Measurements from ENCODE around the gene SNX25.
"Not testable (repeated sequence)": the region's sequence is repeated elsewhere in the genome, so short reads cannot be mapped to it uniquely, and the experiment has no call there.

SNX25 gene

DNA sequence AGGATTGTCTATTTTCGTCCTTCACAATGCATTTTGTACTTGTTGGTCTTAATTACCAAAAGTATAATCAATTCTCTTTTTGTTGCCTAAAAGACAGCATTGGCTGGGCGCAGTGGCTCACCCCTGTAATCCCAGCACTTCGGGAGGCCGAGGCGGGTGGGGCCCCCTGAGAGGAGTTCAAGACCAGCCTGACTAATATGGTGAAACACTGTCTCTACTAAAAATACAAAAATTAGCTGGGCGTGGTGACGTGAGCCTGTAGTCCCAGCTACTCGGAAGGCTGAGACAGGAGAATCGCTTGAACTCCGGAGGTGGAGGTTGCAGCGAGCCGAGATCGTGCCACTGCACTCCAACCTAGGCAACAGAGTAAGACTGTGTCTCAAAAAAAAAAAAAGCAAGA, 4.3 kb upstream of the SNX25 start:
- not testable (repeated sequence) for DNase-seq

DNA sequence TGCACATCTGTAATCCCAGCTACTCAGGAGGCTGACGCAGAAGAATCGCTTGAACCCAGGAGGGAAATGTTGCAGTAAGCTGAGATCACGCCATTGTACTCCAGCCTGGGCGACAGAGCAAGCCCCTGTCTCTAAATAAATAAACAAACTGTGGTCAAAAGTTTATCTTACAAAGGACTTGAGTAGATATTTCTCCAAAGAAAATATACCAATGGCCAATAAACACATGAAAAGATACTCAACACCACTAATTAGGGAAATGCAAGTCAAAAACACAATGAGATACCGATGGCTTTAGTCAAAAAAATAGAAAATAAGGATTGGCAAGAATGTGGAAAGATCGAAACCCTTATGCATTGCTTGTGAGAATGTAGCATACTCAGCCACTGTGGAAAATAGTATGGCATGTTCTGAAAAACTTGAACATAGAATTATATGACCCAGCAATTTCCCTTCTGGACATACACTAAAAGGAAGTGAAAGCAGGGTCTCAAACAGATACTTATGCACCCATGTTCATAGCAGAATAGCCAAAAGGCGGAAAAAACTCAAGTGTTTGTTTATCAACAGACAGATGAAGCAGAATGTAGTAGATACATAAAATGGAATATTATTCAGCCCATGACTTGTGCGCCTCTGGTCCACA, 3.6 kb upstream of the SNX25 start:
- DNase-seq = no peak

DNA sequence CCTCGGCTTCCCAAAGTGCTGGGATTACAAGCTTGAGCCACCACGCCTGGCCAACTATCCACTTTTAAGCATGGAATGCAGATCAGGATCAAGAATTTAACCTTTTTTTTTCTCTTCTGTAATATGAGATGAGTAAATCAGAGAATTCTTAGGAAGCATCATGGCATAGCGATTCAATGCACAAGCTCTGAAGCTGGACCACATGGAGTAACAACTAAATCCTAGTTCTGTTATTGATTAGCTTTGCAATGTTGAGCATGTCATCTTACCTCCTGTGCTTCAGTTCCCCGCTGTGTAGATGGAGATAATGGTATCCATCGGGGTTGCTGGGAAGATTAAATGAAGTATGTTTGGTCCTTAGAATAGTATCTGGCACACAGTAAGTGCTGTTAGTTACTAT, 1.9 kb upstream of the SNX25 start:
- DNase-seq = no peak

DNA sequence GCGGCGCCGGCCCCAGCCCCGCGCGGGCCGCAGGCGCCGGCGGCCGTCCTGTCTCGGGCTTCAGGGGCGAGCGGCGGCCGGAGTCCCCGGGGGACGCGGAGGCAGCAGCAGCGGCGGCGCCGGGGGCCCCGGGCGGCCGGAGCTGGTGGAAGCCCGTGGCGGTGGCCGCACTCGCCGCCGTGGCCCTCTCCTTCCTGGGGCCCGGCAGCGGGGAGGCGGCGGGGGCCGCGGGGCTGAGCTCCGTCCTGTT, 379 bp downstream of the SNX25 start:
- DNase-seq = not testable (repeated sequence)

DNA sequence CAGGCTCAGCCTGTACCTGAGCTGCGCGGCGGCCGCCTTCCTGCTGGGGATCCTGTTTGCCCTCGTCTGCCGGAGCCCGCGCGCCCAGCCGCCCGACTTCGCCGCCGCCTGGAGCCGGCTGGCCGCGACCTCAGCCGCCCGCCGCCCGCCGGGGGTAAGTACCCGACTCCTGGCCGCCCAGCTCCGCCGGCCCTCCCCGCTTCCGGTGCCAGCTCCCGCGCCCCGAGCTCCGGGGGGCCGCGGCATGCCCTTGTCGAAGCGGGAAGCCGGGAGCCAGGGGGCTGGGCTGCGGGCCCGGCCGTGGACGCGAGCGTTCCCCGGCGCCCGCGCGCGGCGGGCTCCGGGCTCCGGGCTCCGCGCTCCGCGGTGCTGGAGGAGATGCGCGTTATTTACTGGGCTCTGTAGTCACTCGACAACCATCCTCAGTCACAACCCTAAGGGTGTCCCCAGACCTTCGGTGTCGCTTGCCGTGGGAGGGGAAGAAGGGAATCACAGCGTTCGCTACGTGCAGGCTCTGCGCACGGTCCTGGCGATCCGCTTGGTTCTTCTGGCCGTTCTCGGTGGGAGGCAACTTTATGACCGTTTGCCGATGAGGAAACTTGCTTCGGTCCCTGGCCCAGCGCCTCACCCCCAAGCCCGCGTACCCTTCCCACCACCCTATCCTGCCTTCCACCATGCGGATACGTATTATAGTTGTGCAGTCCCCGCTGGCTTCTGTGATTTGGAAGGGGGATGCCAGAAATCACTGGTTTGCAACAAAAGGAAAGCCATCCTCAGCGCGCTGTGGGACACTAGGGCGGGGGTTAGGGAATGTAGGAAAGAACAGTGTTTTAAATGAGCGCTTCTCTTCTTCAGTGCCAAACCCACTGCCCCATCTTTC, 944 bp downstream of the SNX25 start:
- DNase-seq = no peak

DNA sequence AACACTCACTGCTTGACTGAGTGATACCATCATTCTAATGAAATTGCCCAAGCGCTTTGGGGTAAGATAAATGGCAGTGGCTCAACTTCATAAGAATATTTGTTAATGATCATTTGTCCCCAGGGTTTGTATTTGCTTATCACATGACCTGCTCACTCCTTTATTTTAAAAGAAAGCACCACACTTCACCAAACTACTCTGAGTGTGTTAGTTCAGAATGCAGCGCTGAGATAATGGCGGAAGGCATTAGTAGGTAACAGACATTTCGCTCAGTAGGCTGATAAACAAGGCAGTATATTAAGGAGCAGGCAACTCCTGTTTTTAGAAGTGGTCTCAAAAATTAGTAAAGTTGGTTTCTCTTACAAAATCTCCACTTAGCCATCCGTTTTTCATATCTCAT, 1.6 kb downstream of the SNX25 start:
- DNase-seq = no peak

DNA sequence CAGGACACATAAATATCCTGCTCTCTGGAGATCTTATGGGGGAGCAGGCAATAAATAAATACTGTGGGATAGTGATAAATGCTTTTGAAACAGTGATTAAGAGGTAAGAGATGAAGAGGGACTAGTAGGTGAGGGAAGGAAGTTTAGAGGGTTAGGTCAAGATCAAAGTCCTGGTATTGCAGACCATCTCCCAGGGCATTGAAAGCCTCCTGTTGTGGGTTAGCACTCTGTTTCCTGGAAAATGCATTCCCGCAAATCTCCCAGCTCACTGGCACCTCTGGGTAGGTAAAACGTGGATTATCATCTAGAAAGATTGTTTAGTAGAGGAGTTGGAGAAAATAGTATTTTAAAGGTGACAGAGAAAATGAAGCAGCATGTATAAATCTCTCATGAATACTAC, 2.2 kb downstream of the SNX25 start:
- DNase-seq = no peak

DNA sequence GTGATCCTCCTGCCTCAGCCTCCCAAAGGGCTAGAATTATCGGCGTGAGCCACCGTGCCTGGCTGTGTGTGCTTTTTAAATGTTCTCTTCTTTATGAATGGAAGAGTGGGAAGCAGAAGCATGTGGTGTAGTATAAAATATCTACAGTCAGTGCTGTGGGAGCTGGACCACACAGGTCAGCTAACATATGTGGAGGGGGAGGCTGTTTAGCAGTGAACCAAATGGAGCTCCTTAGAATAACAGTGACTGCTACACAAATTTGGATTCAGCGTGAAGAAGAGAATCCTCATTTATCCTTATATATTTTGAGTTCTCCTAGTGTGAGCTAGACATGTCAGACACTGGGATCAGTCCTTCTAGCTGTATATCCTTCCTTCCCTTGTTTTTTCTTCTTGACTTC, 3.2 kb downstream of the SNX25 start:
- DNase-seq = no peak

DNA sequence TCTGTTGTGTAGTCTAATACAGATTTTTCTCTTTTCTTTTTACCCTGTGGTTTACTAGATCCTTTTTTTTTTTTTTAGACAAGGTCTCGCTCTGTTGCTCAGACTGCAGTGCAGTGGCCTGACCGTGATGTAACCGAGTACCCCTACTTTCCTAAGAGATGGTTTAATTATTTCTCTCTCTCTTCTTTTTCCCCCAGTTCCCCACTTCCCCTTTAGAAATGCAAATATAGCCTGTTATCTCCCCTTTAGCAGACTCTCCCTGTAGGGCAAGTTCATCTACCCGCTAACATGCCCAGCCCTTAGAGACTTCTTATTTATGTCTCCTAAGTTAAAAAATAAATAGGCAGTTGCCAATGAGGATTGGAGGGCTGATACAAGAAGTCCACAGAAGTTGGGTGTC, 4.5 kb downstream of the SNX25 start:
- DNase-seq = peak; percentile 64

DNA sequence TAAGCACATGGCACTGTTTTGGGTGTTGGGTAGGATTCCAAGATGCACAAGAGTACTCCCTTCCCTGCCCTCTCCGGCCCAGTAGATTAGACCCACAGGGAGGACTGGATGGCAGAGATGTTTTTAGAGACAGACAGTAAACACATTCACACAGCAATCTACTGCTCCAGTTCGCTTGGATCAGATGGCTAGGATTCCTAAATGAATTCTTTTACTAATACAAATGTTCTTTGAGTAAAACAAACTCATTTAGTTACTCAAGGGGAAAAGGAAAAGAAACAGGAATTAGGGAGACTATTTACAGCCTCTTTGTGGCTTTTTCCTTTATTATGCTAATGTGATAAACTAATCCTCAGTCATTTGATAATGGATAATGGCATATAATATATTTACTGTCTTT, 5.9 kb downstream of the SNX25 start:
- no peak for DNase-seq

DNA sequence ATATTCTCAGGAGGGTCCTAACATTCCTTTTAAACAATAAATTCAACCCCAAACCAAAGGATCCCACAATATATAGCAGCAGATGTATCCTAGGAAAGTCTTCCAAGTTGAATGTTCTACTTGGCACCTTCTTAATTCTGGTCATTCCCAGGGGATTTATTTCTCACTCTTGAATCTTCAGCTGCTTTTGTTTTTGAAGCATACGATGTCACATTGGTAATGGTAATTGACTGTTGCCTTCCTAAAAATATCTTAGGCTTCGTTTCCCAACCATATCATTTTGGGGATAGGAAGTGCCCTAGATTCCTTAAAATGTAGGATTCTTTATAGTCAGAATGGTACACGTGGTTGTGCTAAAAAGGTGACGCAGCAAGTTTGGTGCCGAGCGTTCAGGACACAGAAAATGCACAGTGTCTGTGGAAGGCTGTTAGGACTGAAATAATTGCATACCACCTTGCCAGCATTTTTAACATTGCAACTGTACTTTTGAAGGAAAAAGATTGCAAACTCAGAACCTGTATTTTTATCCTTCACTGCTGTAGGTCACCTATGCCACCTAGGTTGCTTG, 8.1 kb downstream of the SNX25 start:
- DNase-seq = no peak

DNA sequence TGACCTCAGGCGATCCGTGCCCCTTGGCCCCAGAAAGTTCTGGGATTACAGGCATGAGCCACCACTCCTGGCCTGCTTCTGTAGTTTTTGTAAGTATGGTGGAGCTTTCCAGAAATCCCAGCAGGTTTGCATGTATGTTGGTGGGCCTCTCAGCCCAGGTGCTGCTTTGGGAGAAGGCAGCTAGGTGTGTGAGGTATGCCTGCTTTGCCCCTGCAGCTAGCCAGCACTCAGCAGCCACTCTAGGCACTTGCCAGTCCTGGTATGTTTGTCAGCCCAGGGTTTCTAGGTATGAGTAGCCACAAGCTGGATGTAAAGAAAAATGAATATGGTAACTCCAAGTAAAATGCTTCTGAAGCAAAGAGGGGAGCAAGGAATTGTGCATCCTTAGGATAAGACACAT, 8.9 kb downstream of the SNX25 start:
- DNase-seq = no peak

DNA sequence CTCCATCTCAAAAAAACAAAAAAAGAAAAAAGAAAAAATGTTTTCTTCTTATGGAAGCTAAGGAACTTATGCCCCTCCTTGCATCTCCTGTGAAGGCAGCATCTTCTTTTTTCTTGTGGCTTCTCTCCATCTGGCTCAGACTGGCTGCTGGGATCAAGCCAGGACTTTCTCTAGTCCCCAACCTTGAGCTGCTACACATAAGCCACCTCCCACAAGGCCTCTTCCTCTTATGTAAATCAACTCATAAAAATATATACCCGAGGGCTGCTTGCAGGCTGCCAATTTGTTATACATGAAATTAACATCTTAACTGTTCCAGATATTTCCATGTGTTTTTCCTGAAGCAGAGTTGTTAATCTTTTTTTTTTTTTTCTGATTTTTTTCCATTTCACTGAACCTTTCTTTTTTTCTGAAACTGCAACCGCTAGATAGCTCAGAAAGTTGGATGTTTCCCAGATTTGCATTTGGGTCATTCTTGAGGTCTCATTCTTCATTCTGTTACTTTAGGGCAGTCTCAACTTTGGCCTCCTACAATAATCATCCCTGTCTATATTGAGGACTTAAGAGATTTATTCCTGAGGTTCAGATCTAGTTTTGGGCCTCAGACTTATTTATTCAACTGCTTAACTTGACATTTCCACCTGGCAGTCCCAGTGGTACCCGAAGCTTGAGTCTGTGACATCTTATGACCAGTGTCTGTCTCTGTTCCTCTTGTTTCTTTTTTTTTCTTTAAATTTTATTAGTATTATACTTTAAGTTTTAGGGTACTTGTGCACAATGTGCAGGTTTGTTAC, 10.3 kb downstream of the SNX25 start:
- no peak for DNase-seq

DNA sequence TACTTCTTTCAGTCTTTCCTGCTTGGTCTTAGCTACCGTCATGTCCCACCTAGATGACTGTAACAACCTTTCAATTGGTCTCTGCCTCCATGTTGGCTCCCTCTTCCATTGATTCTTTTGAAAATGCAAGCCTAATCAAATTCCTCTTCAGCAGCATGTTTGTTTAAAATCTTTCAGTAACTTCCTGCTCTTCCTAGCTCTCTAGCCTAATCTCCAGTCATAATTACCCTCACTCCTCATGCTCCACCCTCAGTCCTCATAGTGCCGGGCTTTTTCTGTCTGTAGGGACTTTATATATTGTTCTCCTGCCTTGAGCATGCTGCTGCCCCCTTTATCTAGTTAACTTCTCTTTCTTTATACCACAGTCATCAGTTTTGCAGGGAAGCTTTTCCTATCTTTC, 12.1 kb downstream of the SNX25 start:
- no peak for DNase-seq

DNA sequence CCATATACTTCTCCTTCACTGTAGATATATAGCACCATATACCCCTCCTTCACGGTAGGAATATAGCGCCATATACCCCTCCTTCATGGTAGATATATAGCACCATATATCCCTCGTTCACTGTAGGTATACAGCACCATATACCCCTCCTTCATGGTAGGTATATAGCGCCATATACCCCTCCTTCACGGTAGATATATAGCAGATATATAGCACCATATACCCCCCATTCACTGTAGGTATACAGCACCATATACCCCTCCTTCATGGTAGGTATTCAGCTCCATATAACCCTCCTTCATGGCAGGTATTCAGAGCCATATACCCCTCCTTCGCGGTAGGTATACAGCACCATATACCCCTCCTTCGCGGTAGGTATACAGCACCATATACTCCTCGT, 12.5 kb downstream of the SNX25 start:
- DNase-seq = no peak

DNA sequence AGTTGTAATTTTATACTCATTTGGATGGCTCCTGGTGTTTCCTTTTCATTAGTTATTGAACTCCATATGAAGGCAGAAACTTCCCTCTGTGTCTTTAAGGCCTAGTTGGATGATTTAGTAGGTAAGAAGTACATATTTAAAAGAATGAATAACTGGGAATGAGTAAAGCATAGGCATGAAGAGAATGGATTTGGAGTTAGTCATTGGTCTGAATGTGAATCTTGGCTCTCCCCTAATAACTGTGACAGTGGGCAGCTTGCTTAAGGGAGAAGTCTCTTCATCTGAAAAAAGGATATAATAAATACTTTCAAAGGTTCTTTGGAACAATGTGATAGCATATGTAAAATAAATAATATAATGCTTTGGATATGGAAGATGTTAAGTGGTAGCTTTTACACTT, 13.2 kb downstream of the SNX25 start:
- no peak for DNase-seq

DNA sequence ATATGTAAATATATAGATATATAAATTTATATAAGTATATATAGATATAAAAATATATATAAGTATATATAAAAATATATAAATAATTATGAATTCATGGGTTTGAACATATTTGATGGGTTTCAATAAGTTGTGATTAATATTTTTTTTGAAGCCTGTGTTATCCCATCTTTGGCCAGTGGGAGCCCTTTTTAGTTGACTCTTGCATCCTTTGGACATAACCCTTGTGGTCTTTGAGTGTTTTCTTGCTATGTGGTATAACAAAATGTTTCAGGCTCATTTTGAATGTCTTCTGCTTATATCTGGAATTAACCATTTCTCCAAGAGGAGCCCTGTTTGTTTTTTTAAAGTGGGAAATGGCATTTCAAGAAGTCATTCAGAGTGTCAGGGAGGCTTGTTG, 15.2 kb downstream of the SNX25 start:
- no peak for DNase-seq

DNA sequence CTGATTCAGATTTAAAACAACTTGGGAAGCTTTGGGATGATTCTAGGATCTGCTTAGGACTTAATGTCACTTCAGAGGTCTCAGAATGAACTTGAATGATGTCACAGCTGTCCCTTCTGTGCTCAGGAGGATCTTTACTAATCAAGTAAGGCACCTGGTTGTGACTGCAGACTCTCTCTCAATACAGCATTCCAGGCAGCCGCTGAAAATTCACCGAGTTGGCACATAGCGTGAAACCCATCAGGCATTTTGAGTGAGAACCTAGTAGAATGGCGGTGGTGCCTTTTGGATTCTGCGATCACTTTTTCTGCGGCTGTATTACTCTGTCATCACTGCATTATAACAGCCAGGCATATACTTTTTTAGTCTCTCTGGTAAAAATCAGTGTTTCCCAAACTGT, 16.5 kb downstream of the SNX25 start:
- no peak for DNase-seq

DNA sequence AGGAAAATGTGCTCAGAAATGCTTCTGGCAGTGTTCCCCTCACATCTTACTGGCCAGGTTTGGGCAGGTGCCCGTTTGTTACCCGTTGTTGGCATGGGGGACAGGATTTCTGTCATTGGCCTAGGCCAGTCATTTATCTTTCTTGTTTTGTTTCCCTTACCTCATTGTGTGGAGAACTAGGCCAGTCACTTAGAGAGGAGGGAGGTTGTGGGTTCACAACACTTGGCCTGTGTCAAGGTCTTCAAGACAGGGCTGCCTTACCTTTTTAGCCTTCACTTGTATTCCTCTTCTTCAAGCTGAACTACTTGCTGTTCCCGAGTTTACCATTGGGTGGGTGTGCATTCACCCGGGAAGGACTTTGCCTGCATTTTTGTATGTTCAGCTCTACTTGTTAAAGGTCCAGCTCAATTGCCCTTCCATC, 17.7 kb downstream of the SNX25 start:
- no peak for DNase-seq

DNA sequence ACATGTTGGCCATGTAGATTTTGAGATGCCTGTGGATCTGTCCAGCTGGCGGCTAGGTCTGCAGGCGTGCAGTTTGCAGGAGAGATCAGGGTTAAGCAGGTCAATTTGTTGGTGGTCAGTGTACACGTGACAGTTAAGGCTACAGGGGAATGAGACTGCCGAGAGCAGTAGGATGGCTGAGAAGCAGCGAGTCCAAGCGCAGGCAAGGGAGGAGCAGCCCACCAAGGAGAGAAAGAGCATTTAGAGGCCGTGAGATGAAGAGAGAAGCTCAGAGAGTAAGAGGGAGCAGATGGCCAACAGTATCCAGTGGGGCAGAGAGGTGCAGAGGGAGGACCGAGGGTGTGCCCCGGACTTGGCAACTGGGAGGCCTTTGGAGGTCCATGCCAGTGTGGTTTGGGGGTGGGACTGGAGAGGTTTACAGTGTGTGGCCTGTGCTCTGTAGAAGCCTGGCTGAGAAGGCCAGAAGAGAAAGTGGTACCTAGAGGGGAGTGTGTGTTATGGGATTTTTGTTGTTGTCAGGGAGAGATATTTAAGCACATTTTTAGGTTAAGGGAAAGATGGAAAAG, 18.4 kb downstream of the SNX25 start:
- no peak for DNase-seq

DNA sequence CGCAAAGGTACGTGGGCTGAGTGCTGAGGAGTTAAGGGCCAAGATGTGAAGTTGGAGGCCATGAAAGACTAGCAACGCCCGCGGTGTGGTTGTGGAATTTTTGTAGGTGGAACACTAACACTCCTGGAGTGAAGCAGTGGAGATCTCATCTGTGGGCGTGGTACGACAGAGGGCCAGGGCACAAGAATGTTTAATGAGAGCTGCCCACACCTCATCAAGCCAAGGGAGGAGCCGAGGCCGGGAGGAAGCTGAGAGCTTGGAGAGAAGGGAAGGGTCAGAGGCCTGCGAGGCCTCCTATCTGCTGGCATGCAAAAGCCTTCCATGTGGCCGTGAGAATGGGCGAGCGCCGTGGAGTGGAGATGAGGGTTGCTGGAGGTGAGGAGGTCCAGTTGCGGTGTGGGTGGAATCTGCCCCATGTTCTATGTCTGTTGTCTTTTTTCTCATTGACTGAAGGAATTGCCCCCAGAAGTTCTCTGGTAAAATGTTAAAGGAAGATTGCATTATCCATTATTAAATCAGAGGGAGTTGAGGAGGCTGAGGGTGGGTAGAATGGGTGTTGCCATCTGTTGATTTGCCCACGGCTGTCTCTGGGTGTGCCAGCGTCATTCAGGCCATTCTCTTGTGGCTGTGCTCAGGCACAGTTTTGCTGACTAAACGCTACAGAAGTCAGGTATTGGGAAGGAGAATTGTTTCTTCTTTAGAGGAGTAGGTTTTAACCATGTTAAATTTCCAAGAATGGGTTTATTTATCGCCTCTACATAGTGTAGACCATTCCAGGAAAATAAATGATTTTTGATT, 19.8 kb downstream of the SNX25 start:
- no peak for DNase-seq

DNA sequence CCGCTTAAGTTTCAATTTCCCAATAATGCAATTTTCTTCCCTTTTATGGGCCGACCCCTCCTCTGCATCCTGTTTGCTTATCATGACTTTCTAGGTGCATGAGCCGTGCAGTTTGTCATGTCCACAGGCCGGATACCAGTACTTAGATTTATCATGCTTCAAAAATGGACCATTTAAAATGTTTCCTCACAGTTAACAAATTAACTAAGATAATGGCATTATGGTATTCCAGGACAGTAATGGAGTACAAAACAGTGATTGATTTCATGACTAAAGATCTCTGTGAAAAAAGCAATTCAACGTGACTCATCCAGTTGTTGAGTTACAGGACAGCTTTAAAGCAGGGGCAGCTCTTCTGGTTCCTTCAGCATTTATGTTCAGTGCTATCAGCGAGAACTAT, 23.0 kb downstream of the SNX25 start:
- DNase-seq = no peak

All from hematopoietic multipotent progenitor cell treated with erythropoietin and hydrocortisone succinate and interleukin-3 and kit ligand, for 8 days (in vitro differentiated cells).